WTC11 (cell line): ENCODE measurements around the gene CFAP99. TPM values are rescaled to one million over a fixed set of nuclear protein-coding genes. Genes with fewer than 3 reads are reported as not detected.
"Not testable (repeated sequence)": the region's sequence is repeated elsewhere in the genome, so short reads cannot be mapped to it uniquely, and the experiment has no call there.

Source experiments
- ATAC-seq: fragments of 200-7000 bp; cut with Tn5 transposase; 2 replicates; pipeline ENCODE4 v1.10.0; 2021; ENCODE audit warnings: mild to moderate bottlenecking, moderate library complexity
- CTCF ChIA-PET: fragments of 300-600 bp; sonication (Branson Sonifier 250); formaldehyde crosslinking; loops from one replicate; lab custom pipeline; 2021; ENCODE audit warnings: antibody characterized with exemption; lab: Charles Lee
- POLR2A ChIA-PET: fragments of 350-600 bp; sonication (Branson Sonifier 250); formaldehyde crosslinking; loops from one replicate; lab custom pipeline; 2021; ENCODE audit warnings: antibody characterized with exemption; lab: Charles Lee
- DNase-seq: peaks from one replicate; pipeline ENCODE4 v3.0.0; 2021; ENCODE audit warnings: low spot score
- H3K27ac Mint-ChIP-seq: 2 replicates; pipeline ENCODE4 v1.8.0; 2021; ENCODE audit warnings: mixed read lengths
- H3K27me3 Mint-ChIP-seq: 2 replicates; pipeline ENCODE4 v1.8.0; 2021; ENCODE audit warnings: low read depth, mild to moderate bottlenecking, moderate library complexity, mixed read lengths
- H3K36me3 Mint-ChIP-seq: 2 replicates; pipeline ENCODE4 v1.8.0; 2021; ENCODE audit warnings: mixed read lengths
- H3K4me1 Mint-ChIP-seq: 2 replicates; pipeline ENCODE4 v1.8.0; 2022; ENCODE audit warnings: mixed read lengths
- H3K4me3 Mint-ChIP-seq: 2 replicates; pipeline ENCODE4 v1.8.0; 2021; ENCODE audit warnings: mild to moderate bottlenecking, moderate library complexity, mixed read lengths
- H3K9me3 Mint-ChIP-seq: 2 replicates; pipeline ENCODE4 v1.8.0; 2021; ENCODE audit warnings: mixed read lengths
- ATF2 ChIP-seq: sonication (generic); formaldehyde crosslinking; IDR thresholded peaks from 2 replicates; pipeline ENCODE4 v1.8.1; 2022; ENCODE audit warnings: low read depth, missing genetic modification reagents, borderline replicate concordance
- E2F5 ChIP-seq: sonication (generic); formaldehyde crosslinking; IDR thresholded peaks from 2 replicates; pipeline ENCODE4 v1.8.1; 2022; ENCODE audit warnings: mild to moderate bottlenecking, moderate library complexity, missing genetic modification reagents
- ESRRA ChIP-seq: sonication (generic); formaldehyde crosslinking; IDR thresholded peaks from 2 replicates; pipeline ENCODE4 v1.8.1; 2022; ENCODE audit warnings: mild to moderate bottlenecking, missing genetic modification reagents, borderline replicate concordance
- ETV6 ChIP-seq: sonication (generic); formaldehyde crosslinking; IDR thresholded peaks from 2 replicates; pipeline ENCODE4 v1.8.1; 2022; ENCODE audit warnings: mild to moderate bottlenecking, missing genetic modification reagents
- FOXJ3 ChIP-seq: sonication (generic); formaldehyde crosslinking; IDR thresholded peaks from 2 replicates; pipeline ENCODE4 v1.9.0; 2021; ENCODE audit warnings: missing genetic modification reagents, mild to moderate bottlenecking, borderline replicate concordance
- HMGXB4 ChIP-seq: sonication (generic); formaldehyde crosslinking; IDR thresholded peaks from 2 replicates; pipeline ENCODE4 v1.8.1; 2023; ENCODE audit warnings: mild to moderate bottlenecking, moderate library complexity, missing genetic modification reagents
- JAZF1 ChIP-seq: fragments of 250-450 bp; sonication (Bioruptor Pico); IDR thresholded peaks from 2 replicates; pipeline ENCODE4 v1.9.0; 2021; ENCODE audit warnings: moderate library complexity, mild to moderate bottlenecking, inconsistent platforms
- MYBL2 ChIP-seq: sonication (generic); formaldehyde crosslinking; IDR thresholded peaks from 2 replicates; pipeline ENCODE4 v1.8.1; 2023; ENCODE audit warnings: mild to moderate bottlenecking, moderate library complexity, missing genetic modification reagents
- NR2C2 ChIP-seq: sonication (generic); formaldehyde crosslinking; IDR thresholded peaks from 2 replicates; pipeline ENCODE4 v1.8.0; 2022; ENCODE audit warnings: mild to moderate bottlenecking, missing genetic modification reagents
- PREB ChIP-seq: sonication (generic); formaldehyde crosslinking; IDR thresholded peaks from 2 replicates; pipeline ENCODE4 v1.8.1; 2022; ENCODE audit warnings: mild to moderate bottlenecking, missing genetic modification reagents, moderate library complexity, borderline replicate concordance
- STAT6 ChIP-seq: sonication (generic); formaldehyde crosslinking; conservative IDR thresholded peaks from 2 replicates; pipeline ENCODE4 v1.8.1; 2023; ENCODE audit warnings: mild to moderate bottlenecking, low read depth, missing genetic modification reagents, moderate library complexity
- TEAD4 ChIP-seq: sonication (generic); formaldehyde crosslinking; IDR thresholded peaks from 2 replicates; pipeline ENCODE4 v1.8.0; 2022; ENCODE audit warnings: mild to moderate bottlenecking, missing genetic modification reagents
- ZNF121 ChIP-seq: sonication (generic); formaldehyde crosslinking; IDR thresholded peaks from 2 replicates; pipeline ENCODE4 v1.8.0; 2023; ENCODE audit warnings: missing genetic modification reagents
- ZNF219 ChIP-seq: sonication (generic); formaldehyde crosslinking; IDR thresholded peaks from 2 replicates; pipeline ENCODE4 v1.8.0; 2023; ENCODE audit warnings: missing genetic modification reagents, mild to moderate bottlenecking, borderline replicate concordance
- ZNF317 ChIP-seq: sonication (generic); formaldehyde crosslinking; IDR thresholded peaks from 2 replicates; pipeline ENCODE4 v1.8.1; 2023; ENCODE audit warnings: low read depth, mild to moderate bottlenecking, moderate library complexity, missing genetic modification reagents, borderline replicate concordance
- ZNF396 ChIP-seq: fragments of 250-450 bp; sonication (Bioruptor Pico); IDR thresholded peaks from 2 replicates; pipeline ENCODE4 v1.8.0; 2021; ENCODE audit warnings: mild to moderate bottlenecking, moderate library complexity, borderline replicate concordance
- ZSCAN18 ChIP-seq: fragments of 250-450 bp; sonication (Bioruptor Pico); IDR thresholded peaks from 2 replicates; pipeline ENCODE4 v2.1.2; 2022; ENCODE audit warnings: mild to moderate bottlenecking, moderate library complexity
- total RNA-seq: library from RNA; stranded (reverse); gene quantifications from 3 replicates; pipeline ENCODE4 v1.2.3, GENCODE V29; 2021

The CFAP99 gene
- total RNA-seq, 1 experiment from 2014 or later: not detected

- DNase-seq (no peak), ATAC-seq (no peak)
- Mint-ChIP-seq H3K36me3 (peaks cover 3% of the 10 kb centered on the region; the same call in 1 of the 2 replicates), H3K27ac (no peak overlapping the region), H3K27me3 (peaks cover 30% of the 10 kb centered on the region), H3K4me1 (peaks cover 28% of the 10 kb centered on the region), H3K9me3 (no peaks in the 10 kb centered on the region), H3K4me3 (no peak overlapping the region)
- ChIA-PET POLR2A (no interaction called here), CTCF (interaction anchor here (1.2 to 3.1 kb wide), 2 partner anchors 23 to 29 kb away, joined by 3 to 22 read pairs; no protein-coding TSS in a partner anchor)
- TF ChIP-seq TEAD4 (CRISPR knock-in tag) (no peak), ETV6 (CRISPR knock-in tag) (no peak), STAT6 (CRISPR knock-in tag) (no peak), NR2C2 (CRISPR knock-in tag) (no peak), ZNF121 (CRISPR knock-in tag) (no peak), PREB (CRISPR knock-in tag) (no peak), ATF2 (CRISPR knock-in tag) (no peak), JAZF1 (no peak), HMGXB4 (CRISPR knock-in tag) (no peak), ZNF317 (CRISPR knock-in tag) (no peak), ZNF219 (CRISPR knock-in tag) (no peak)
- TF ChIP-seq, all 79 proteins: peak for 0
Observed at GRCh38 chr4:2465032-2465431, 46.3 kb downstream of the CFAP99 start.

GRCh38 chr4:2465544-2465943, 46.8 kb downstream of the CFAP99 start:
- Mint-ChIP-seq H3K27me3 (peaks cover 27% of the 10 kb centered on the region), H3K4me1 (peaks cover 33% of the 10 kb centered on the region)
- H3K4me3 Mint-ChIP-seq, POLR2A ChIA-PET, DNase-seq, ATAC-seq, H3K9me3 Mint-ChIP-seq, H3K36me3 Mint-ChIP-seq, H3K27ac Mint-ChIP-seq: not testable (repeated sequence)
- CTCF ChIA-PET: interaction anchor here (1.1 to 3.1 kb wide), 3 partner anchors 24 to 70 kb away, joined by 3 to 22 read pairs (median 3); no protein-coding TSS in a partner anchor

- Mint-ChIP-seq H3K27ac (peak within 1 kb of the TSS; percentile 98), H3K9me3 (no peaks in the 10 kb centered on the region), H3K4me3 (peak within 1 kb of the TSS; percentile 99), H3K4me1 (peaks cover 32% of the 10 kb centered on the region), H3K27me3 (peaks cover 2% of the 10 kb centered on the region), H3K36me3 (peaks cover 28% of the 10 kb centered on the region)
- ATAC-seq (peak; percentile 90), DNase-seq (peak; percentile 94)
- ChIA-PET CTCF (interaction anchor here (0.6 to 3.2 kb wide), 11 partner anchors 23 to 574 kb away, joined by 3 to 28 read pairs (median 4); partner anchors contain the start of genes CFAP99, TNIP2 and ZFYVE28), POLR2A (interaction anchor here (0.6 to 2.0 kb wide), 10 partner anchors 10 to 277 kb away, joined by 3 to 9 read pairs (median 3); partner anchors contain the start of gene FAM193A)
- 0 out of 2 replicates have a peak, but pooled peaks have one; percentile 32 for TF ChIP-seq E2F5
- TF ChIP-seq ATF2 (CRISPR knock-in tag): peak; percentile 18; the same call in 1 of the 2 replicates
- 0 out of 2 replicates have a peak, but pooled peaks have one; percentile 48 for TF ChIP-seq FOXJ3 (CRISPR knock-in tag)
- no peak for TF ChIP-seq ZNF396 (CRISPR knock-in tag)
- 0 out of 2 replicates have a peak, but pooled peaks have one; percentile 20 for TF ChIP-seq MYBL2 (CRISPR knock-in tag)
- no peak for TF ChIP-seq ZSCAN18 (CRISPR knock-in tag)
- TF ChIP-seq ESRRA: peak; percentile 85; the same call in 1 of the 2 replicates
Observed at GRCh38 chr4:2468456-2469191, 49.9 kb downstream of the CFAP99 start, which contains the start of gene RNF4. Gene RNF4, plus strand, starts transcription at chr4:2469106. Its CDS starts 21,388 bp downstream, at chr4:2490494.
